ENCODE data around the gene DLG4. TPM values are rescaled to one million over a fixed set of nuclear protein-coding genes. Genes with fewer than 3 reads are reported as not detected.

Gene DLG4
- total RNA-seq, 2 experiments from 2014 or later: 15.4 to 27.3 TPM

DNA sequence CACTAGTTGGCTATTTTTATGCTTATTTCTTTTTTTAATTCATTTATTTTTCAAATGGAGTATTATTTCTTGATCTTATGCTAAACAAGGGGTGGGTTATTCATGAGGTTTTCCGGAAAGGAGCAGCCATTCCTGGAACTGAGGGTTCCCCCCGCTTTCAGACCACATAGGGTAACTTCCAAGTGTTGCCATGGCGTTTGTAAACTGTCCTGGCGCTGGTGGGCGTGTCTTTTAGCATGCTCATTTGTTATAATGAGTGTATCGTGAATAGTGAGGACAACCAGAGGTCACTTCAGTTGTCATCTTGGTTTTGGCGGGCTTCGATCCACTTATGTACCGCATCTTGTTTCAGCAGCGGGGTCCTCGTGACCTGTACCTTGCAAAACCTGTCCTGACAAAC is 75.4 kb downstream of the DLG4 start:
- H3K9me3 ChIP-seq (ENCODE audit: low read length): no peaks in the 10 kb centered on the region
- H2AFZ ChIP-seq (ENCODE audit: low read length): no peak overlapping the region
- no peak overlapping the region for H3K27ac ChIP-seq (ENCODE audit: low read depth, low read length, poor library complexity, severe bottlenecking)
- DNase-seq (ENCODE audit: low spot score): no peak
- no peaks in the 10 kb centered on the region for H3K79me2 ChIP-seq (ENCODE audit: insufficient read depth, low read depth, low read length)
- no peaks in the 10 kb centered on the region for H3K9me2 ChIP-seq (ENCODE audit: insufficient read depth, low read length)
- ChIA-PET CTCF (ENCODE audit: unreplicated experiment) (no interaction called here), POLR2A (interaction anchor here (0.7 kb wide), 1 partner anchor 315 kb away, joined by 4 read pairs; no protein-coding TSS in a partner anchor)
- H3K4me2 ChIP-seq (ENCODE audit: low read length): no peak overlapping the region
- BruUV-seq (replicated peaks): no TSS peak
- H3K36me3 ChIP-seq (ENCODE audit: insufficient read depth, low read length): no peaks in the 10 kb centered on the region
- no peaks in the 10 kb centered on the region for H3K4me1 ChIP-seq (ENCODE audit: insufficient read depth, low read length, poor library complexity, severe bottlenecking)
- no peak for TF ChIP-seq EZH2phosphoT487 (IDR thresholded peaks at IDR 0.05; ENCODE audit: borderline replicate concordance, low read depth, low read length)
- TF ChIP-seq, protein P1, sequence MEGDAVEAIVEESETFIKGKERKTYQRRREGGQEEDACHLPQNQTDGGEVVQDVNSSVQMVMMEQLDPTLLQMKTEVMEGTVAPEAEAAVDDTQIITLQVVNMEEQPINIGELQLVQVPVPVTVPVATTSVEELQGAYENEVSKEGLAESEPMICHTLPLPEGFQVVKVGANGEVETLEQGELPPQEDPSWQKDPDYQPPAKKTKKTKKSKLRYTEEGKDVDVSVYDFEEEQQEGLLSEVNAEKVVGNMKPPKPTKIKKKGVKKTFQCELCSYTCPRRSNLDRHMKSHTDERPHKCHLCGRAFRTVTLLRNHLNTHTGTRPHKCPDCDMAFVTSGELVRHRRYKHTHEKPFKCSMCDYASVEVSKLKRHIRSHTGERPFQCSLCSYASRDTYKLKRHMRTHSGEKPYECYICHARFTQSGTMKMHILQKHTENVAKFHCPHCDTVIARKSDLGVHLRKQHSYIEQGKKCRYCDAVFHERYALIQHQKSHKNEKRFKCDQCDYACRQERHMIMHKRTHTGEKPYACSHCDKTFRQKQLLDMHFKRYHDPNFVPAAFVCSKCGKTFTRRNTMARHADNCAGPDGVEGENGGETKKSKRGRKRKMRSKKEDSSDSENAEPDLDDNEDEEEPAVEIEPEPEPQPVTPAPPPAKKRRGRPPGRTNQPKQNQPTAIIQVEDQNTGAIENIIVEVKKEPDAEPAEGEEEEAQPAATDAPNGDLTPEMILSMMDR (conservative IDR thresholded peaks at IDR 0.05; ENCODE audit: low read length): no peak
- intact Hi-C loops (cut with micrococcal nuclease; ENCODE audit: unreplicated experiment): no loop called here
- no peaks in the 10 kb centered on the region for H4K20me1 ChIP-seq (ENCODE audit: insufficient read depth, low read length)
- H3K4me3 ChIP-seq (ENCODE audit: low read depth, low read length, poor library complexity, severe bottlenecking): no peak overlapping the region

DNA sequence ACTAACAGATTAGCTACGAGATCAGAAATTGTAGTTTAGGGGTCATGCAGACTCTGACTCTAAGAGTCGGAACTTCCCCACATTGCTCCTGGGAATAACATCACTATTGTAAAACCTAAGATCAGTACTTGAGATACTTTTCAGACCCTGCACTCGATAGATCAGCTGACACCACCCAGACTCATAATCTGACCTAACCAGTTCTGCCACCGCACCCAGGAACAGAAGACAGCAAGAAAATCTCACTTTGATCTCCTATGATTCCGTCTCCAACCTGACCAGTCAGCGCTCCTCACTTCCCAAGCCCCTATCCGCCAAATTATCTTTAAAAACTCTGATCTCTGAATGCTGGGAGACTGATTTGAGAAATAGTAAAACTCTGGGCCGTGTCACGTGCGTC is 77.8 kb downstream of the DLG4 start:
- no peak for DNase-seq (ENCODE audit: low spot score)
- ChIA-PET POLR2A (no interaction called here), CTCF (ENCODE audit: unreplicated experiment) (no interaction called here)
- BruUV-seq (replicated peaks): no TSS peak
- Histone ChIP-seq H3K36me3 (ENCODE audit: insufficient read depth, low read length) (no peaks in the 10 kb centered on the region), H2AFZ (ENCODE audit: low read length) (no peak overlapping the region), H3K9me2 (ENCODE audit: insufficient read depth, low read length) (no peaks in the 10 kb centered on the region), H4K20me1 (ENCODE audit: insufficient read depth, low read length) (no peaks in the 10 kb centered on the region), H3K9me3 (ENCODE audit: low read length) (no peaks in the 10 kb centered on the region), H3K4me1 (ENCODE audit: insufficient read depth, low read length, poor library complexity, severe bottlenecking) (no peaks in the 10 kb centered on the region), H3K79me2 (ENCODE audit: insufficient read depth, low read depth, low read length) (no peaks in the 10 kb centered on the region), H3K4me2 (ENCODE audit: low read length) (no peak overlapping the region), H3K27ac (ENCODE audit: low read depth, low read length, poor library complexity, severe bottlenecking) (no peak overlapping the region), H3K4me3 (ENCODE audit: low read depth, low read length, poor library complexity, severe bottlenecking) (no peak overlapping the region)
- intact Hi-C loops (cut with micrococcal nuclease; ENCODE audit: unreplicated experiment): no loop called here
- TF ChIP-seq, protein P1 (conservative IDR thresholded peaks at IDR 0.05; ENCODE audit: low read length): no peak
- no peak for TF ChIP-seq EZH2phosphoT487 (IDR thresholded peaks at IDR 0.05; ENCODE audit: borderline replicate concordance, low read depth, low read length)

DNA sequence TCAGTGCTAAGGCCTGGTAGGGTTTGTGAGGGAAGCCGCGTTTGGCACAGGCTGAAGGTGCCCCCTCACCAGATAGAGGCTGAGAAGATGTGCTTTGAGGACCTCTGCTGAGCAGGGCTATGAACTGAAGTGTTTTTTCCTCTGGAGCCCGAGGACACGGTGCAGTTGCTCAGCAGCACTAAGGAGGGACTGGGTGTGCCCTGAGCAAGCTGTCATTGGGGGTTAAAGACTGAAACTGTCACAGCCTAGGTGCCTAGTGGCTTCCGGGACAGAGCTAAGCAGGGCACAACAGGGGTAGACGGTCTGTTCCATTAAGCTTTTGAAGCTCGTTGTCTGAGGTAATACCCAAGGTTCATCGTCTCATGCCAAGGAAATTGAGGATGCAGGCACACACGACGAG is 80.2 kb downstream of the DLG4 start:
- ChIA-PET CTCF (ENCODE audit: unreplicated experiment) (no interaction called here), POLR2A (no interaction called here)
- Histone ChIP-seq H3K4me2 (ENCODE audit: low read length) (no peak overlapping the region), H2AFZ (ENCODE audit: low read length) (no peak overlapping the region), H3K9me3 (ENCODE audit: low read length) (no peaks in the 10 kb centered on the region), H3K4me3 (ENCODE audit: low read depth, low read length, poor library complexity, severe bottlenecking) (no peak overlapping the region), H3K27ac (ENCODE audit: low read depth, low read length, poor library complexity, severe bottlenecking) (no peak overlapping the region), H3K36me3 (ENCODE audit: insufficient read depth, low read length) (peaks cover 3% of the 10 kb centered on the region; the same call in 1 of the 2 replicates), H3K4me1 (ENCODE audit: insufficient read depth, low read length, poor library complexity, severe bottlenecking) (no peaks in the 10 kb centered on the region), H3K79me2 (ENCODE audit: insufficient read depth, low read depth, low read length) (no peaks in the 10 kb centered on the region), H4K20me1 (ENCODE audit: insufficient read depth, low read length) (no peaks in the 10 kb centered on the region), H3K9me2 (ENCODE audit: insufficient read depth, low read length) (no peaks in the 10 kb centered on the region)
- no peak for DNase-seq (ENCODE audit: low spot score)
- intact Hi-C loops (cut with micrococcal nuclease; ENCODE audit: unreplicated experiment): no loop called here
- BruUV-seq (replicated peaks): no TSS peak
- TF ChIP-seq, protein P1 (conservative IDR thresholded peaks at IDR 0.05; ENCODE audit: low read length): no peak
- TF ChIP-seq EZH2phosphoT487 (IDR thresholded peaks at IDR 0.05; ENCODE audit: borderline replicate concordance, low read depth, low read length): no peak
